MCF 10A (cell line): Measurements from ENCODE around the gene GNA15. TPM values are rescaled to one million over a fixed set of nuclear protein-coding genes. Genes with fewer than 3 reads are reported as not detected.

Experiments
- BruUV-seq: library from RNA; stranded (reverse); fragments of 400-500 nt; replicated peaks from 2 replicates; lab custom pipeline; 2021; lab: Mats Ljungman, UMichigan
- CTCF ChIA-PET: fragments of 300-600 bp; sonication (Branson Sonifier 250); formaldehyde crosslinking; extraction: SDS; loops from one replicate; lab custom pipeline; 2021; ENCODE audit warnings: antibody characterized with exemption, inconsistent platforms; lab: Yijun Ruan, JAX
- POLR2A ChIA-PET: fragments of 300-600, 350-650 bp; sonication (Branson Sonifier 250); formaldehyde crosslinking; extraction: SDS; loops from one replicate; lab custom pipeline; 2020; ENCODE audit warnings: antibody characterized with exemption, inconsistent platforms; lab: Yijun Ruan, JAX
- DNase-seq: peaks from one replicate; pipeline ENCODE4 v3.0.0-alpha.2; 2018; ENCODE audit not compliant: unreplicated experiment
- H3K27ac Mint-ChIP-seq: one replicate; pipeline ENCODE4 v1.8.0; 2022; ENCODE audit warnings: mild to moderate bottlenecking, low read depth, mixed read lengths; ENCODE audit not compliant: unreplicated experiment
- H3K27me3 Mint-ChIP-seq: one replicate; pipeline ENCODE4 v1.8.0; 2022; ENCODE audit warnings: mixed read lengths; ENCODE audit not compliant: insufficient read depth, unreplicated experiment
- H3K36me3 Mint-ChIP-seq: one replicate; pipeline ENCODE4 v1.8.0; 2022; ENCODE audit warnings: mild to moderate bottlenecking, moderate library complexity, mixed read lengths; ENCODE audit not compliant: insufficient read depth, unreplicated experiment
- H3K4me1 Mint-ChIP-seq: one replicate; pipeline ENCODE4 v1.8.0; 2022; ENCODE audit warnings: mixed read lengths; ENCODE audit not compliant: insufficient read depth, unreplicated experiment
- H3K4me3 Mint-ChIP-seq: one replicate; pipeline ENCODE4 v1.8.0; 2022; ENCODE audit warnings: mild to moderate bottlenecking, moderate library complexity, mixed read lengths; ENCODE audit not compliant: unreplicated experiment
- H3K9me3 Mint-ChIP-seq: one replicate; pipeline ENCODE4 v1.8.0; 2022; ENCODE audit warnings: mixed read lengths; ENCODE audit not compliant: unreplicated experiment
- intact Hi-C: fragments of 100-400 bp; cut with micrococcal nuclease; formaldehyde crosslinking; loops from 2 replicates; pipeline ENCODE4 v1.14.1; 2022
- total RNA-seq: library from RNA; stranded (reverse); gene quantifications from 2 replicates; pipeline ENCODE4 v1.2.3, GENCODE V29; 2022
- TF ChIP-seq, protein P1 (sequence below): fragments of 200-600 bp; IDR thresholded peaks from one replicate; pipeline ENCODE4 v1.8.0; 2022; ENCODE audit warnings: antibody characterized with exemption, mild to moderate bottlenecking; ENCODE audit not compliant: unreplicated experiment

GNA15 gene
- total RNA-seq, 1 experiment from 2014 or later = 47.1 TPM

DNA sequence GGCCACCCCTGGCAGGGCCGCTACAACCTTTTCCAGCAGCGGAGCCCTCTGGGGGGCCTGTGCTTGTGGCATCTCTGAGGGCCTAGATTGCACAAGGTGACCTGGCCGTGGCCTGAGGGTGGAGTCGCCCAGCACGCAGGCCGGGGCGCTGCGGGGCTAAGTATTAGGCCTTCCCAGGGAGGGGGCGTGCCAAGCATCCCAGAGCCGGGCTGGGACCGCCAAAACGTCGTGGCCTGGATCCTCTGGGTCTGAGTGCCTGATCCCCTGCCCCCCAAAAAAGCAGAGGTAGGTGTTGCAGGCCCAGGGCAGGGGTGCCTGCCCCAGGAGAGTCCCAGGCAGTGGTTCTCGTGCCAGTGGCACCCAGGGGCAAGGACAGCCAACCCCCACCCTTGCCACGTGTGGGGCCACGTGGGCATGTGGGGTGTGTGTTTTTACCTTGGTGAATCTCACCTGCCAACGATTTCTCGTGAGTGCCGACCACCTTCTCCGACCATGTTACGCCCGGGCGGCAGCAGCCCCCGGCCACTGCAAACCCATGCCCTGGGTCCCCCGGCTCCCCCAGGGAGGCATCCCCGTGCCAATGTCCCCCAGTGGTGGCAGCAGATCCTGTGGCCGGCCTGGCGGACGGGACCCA, 12.6 kb upstream of the GNA15 start:
- TF ChIP-seq, protein P1, sequence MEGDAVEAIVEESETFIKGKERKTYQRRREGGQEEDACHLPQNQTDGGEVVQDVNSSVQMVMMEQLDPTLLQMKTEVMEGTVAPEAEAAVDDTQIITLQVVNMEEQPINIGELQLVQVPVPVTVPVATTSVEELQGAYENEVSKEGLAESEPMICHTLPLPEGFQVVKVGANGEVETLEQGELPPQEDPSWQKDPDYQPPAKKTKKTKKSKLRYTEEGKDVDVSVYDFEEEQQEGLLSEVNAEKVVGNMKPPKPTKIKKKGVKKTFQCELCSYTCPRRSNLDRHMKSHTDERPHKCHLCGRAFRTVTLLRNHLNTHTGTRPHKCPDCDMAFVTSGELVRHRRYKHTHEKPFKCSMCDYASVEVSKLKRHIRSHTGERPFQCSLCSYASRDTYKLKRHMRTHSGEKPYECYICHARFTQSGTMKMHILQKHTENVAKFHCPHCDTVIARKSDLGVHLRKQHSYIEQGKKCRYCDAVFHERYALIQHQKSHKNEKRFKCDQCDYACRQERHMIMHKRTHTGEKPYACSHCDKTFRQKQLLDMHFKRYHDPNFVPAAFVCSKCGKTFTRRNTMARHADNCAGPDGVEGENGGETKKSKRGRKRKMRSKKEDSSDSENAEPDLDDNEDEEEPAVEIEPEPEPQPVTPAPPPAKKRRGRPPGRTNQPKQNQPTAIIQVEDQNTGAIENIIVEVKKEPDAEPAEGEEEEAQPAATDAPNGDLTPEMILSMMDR = no peak
- Mint-ChIP-seq H3K36me3 (peaks cover 36% of the 10 kb centered on the region), H3K9me3 (no peaks in the 10 kb centered on the region), H3K27me3 (no peaks in the 10 kb centered on the region), H3K4me3 (no peak overlapping the region), H3K27ac (no peak overlapping the region), H3K4me1 (no peaks in the 10 kb centered on the region)
- ChIA-PET POLR2A (no interaction called here), CTCF (no interaction called here)
- intact Hi-C loops = no loop called here
- DNase-seq = no peak
- BruUV-seq = TSS peak; percentile 49

DNA sequence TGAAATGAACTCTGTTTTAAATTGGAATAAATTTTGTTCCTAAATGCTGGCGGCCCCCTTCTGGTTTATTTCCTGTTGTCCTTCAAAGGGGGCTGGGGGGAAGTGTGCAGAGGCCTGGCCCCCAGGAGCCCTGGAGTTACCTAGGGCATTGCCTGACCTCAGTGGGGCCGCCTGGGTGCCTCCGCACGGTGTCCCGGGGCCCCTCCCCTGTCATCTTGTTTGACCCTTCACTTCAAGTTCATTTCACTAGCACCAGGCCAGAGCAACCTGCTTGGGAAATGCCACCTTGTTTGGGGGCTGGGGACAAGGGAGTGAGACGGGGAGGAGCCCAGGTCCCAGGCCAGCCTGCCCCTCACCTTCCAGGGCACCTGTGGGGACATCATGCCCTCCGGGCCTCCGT, 11.9 kb upstream of the GNA15 start:
- no TSS peak for BruUV-seq
- no peaks in the 10 kb centered on the region for H3K27me3 Mint-ChIP-seq
- intact Hi-C loops = no loop called here
- TF ChIP-seq, protein P1 = no peak
- DNase-seq = no peak
- peaks cover 35% of the 10 kb centered on the region for H3K36me3 Mint-ChIP-seq
- no peaks in the 10 kb centered on the region for H3K4me1 Mint-ChIP-seq
- H3K27ac Mint-ChIP-seq = no peak overlapping the region
- CTCF ChIA-PET = interaction anchor here (0.9 to 7.3 kb wide), 2 partner anchors 15 to 173 kb away, joined by 3 to 42 read pairs; no protein-coding TSS in a partner anchor
- POLR2A ChIA-PET = no interaction called here
- H3K4me3 Mint-ChIP-seq = no peak overlapping the region
- no peaks in the 10 kb centered on the region for H3K9me3 Mint-ChIP-seq

DNA sequence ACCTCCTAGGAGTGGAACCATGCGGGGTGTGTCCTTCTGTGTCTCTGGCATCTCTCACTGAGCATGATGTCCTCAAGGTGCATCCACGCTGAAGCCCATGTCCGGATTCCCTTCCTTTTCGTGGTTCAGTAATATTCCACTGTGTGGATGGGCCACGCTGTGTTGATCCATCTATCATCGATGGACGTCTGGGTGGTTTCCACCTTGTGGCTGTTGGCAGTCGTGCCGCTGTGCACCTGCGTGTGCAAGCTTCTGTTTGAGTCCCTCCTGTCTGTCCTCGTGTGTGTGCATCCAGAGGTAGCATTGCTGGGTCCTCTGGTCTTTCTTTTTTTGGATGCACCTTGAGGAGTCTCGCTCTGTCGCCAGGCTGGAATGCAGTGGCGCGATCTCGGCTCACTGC, 11.2 kb upstream of the GNA15 start:
- CTCF ChIA-PET = interaction anchor here (0.9 to 7.3 kb wide), 3 partner anchors 16 to 174 kb away, joined by 3 to 42 read pairs (median 3); no protein-coding TSS in a partner anchor
- intact Hi-C loops = no loop called here
- POLR2A ChIA-PET = no interaction called here
- BruUV-seq = no TSS peak
- Mint-ChIP-seq H3K27ac (no peak overlapping the region), H3K36me3 (peaks cover 30% of the 10 kb centered on the region), H3K4me3 (no peak overlapping the region), H3K4me1 (no peaks in the 10 kb centered on the region), H3K9me3 (no peaks in the 10 kb centered on the region), H3K27me3 (no peaks in the 10 kb centered on the region)
- TF ChIP-seq, protein P1 = no peak
- DNase-seq = no peak

DNA sequence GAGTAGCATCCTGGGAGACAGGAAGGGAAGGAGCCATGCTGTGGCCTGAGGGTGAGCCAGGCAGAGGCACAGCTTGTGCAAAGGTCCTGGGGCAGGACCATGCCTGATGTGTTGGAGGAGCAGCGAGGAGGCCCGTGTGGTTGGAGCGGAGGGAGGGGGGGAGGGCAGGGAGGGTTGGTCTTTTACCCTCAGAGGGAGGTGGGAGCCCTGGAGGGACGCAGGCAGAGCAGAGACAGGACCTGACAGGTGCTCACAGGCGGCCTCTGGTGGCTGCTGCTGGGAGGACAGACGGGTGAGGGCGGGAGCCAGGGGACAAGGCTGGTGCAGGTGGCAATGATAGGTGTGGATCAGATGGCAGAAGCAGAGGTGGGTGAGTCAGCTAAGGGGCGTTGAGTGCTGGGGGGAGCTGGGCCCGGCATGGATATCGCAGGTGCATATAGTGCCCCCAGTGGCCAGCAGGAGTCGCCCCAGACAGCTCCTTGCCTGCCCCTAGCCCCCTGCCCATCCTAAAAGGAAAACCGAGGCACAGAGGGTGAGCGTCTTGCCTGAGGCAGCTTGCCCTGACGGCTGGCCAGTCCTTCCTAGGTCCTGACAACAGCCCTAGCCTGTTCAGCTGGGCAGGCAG, 9.8 kb upstream of the GNA15 start:
- no peaks in the 10 kb centered on the region for H3K4me1 Mint-ChIP-seq
- TF ChIP-seq, protein P1 = peak; percentile 63
- no peaks in the 10 kb centered on the region for H3K27me3 Mint-ChIP-seq
- no peak overlapping the region for H3K4me3 Mint-ChIP-seq
- peak; percentile 41 for DNase-seq
- POLR2A ChIA-PET = interaction anchor here (1.1 kb wide), 1 partner anchor 175 kb away, joined by 3 read pairs; no protein-coding TSS in a partner anchor
- H3K27ac Mint-ChIP-seq = no peak overlapping the region
- CTCF ChIA-PET = interaction anchor here (0.6 to 7.3 kb wide), 16 partner anchors 9 to 175 kb away, joined by 3 to 42 read pairs (median 3); no protein-coding TSS in a partner anchor
- no peaks in the 10 kb centered on the region for H3K9me3 Mint-ChIP-seq
- BruUV-seq = no TSS peak
- intact Hi-C loops = no loop called here
- H3K36me3 Mint-ChIP-seq = peaks cover 23% of the 10 kb centered on the region
